ENCODE data around the gene EIF4G3. TPM values are rescaled to one million over a fixed set of nuclear protein-coding genes. Genes with fewer than 3 reads are reported as not detected.

Gene EIF4G3
- total RNA-seq, 4 donors from 2014 or later: 28.3 to 55.5 (median 35.5) TPM

DNA sequence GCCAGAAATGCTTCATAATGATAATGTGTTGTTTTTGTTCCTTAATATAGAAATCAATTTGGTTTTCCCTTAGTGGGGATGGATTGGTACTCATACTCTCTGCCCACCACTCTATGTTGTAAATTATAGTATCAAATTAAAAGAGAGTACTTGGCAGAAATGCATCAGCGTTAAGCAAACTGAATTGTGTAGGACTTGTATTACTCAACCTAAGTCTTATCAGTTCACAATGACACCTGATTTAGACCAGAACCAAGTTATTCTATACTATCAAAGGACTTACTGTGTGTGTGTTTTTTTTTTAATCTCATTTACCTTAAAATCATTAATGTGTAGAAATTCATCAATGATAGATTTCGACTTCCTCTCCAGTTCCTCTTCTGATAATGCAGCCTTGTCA, 327.6 kb downstream of the EIF4G3 start:
- TF ChIP-seq CTCF (IDR thresholded peaks at IDR 0.05): no peak
- no peak for TF ChIP-seq POLR2A (IDR thresholded peaks at IDR 0.05)
- 88 to 90% methylated on average over 2 of the region's 2 CpGs for WGBS, 2 donors
- Histone ChIP-seq H3K36me3 (peaks cover 0 to 96% (median 14%) of the 10 kb centered on the region in 3 donors), H3K4me1 (peaks cover 0 to 9% (median 0%) of the 10 kb centered on the region in 3 donors), H3K27me3 (no peaks in the 10 kb centered on the region), H3K27ac (no peak overlapping the region), H3K4me3 (no peak overlapping the region), H3K9me3 (no peaks in the 10 kb centered on the region)
- DNase-seq: no peak
- intact Hi-C loops (cut with DNase I): no loop called here

DNA sequence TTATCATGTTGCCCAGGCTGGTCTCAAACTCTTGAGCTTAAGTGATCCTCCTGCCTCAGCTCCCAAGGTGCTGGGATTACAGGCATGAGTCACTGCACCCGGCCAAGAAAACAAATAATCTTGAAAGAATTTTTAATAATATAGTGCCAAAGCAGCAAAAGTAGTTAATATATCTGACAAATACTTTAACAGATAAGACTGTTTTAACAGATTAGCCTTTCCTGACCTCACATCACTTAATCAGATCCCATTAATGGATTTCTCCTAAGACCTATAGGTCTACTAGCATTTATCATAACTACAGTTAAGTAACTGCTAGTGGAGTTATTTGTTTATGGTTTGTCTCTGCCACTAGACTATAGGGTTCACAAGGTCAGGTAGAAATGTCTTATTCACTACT, 328.5 kb downstream of the EIF4G3 start:
- TF ChIP-seq CTCF (IDR thresholded peaks at IDR 0.05): no peak
- TF ChIP-seq POLR2A (IDR thresholded peaks at IDR 0.05): no peak
- no peak overlapping the region for H3K4me3 ChIP-seq
- no peaks in the 10 kb centered on the region for H3K9me3 ChIP-seq
- DNase-seq: no peak
- H3K27ac ChIP-seq: no peak overlapping the region
- 21 to 50% methylated on average over 1 of the region's 1 CpG for WGBS, 2 donors
- H3K27me3 ChIP-seq: no peaks in the 10 kb centered on the region
- peaks cover 0 to 9% (median 0%) of the 10 kb centered on the region in 3 donors for H3K4me1 ChIP-seq
- intact Hi-C loops (cut with DNase I): no loop called here
- H3K36me3 ChIP-seq: peaks cover 0 to 96% (median 8%) of the 10 kb centered on the region in 3 donors

- H3K27ac ChIP-seq: no peak overlapping the region
- no peak for TF ChIP-seq POLR2A (IDR thresholded peaks at IDR 0.05)
- TF ChIP-seq CTCF (IDR thresholded peaks at IDR 0.05): no peak
- H3K36me3 ChIP-seq: peaks cover 0 to 96% (median 3%) of the 10 kb centered on the region in 3 donors
- WGBS, 2 donors: 30 to 56% methylated on average over 4 of the region's 4 CpGs
- DNase-seq: no peak
- no peaks in the 10 kb centered on the region for H3K9me3 ChIP-seq
- intact Hi-C loops (cut with DNase I): no loop called here
- H3K27me3 ChIP-seq: no peaks in the 10 kb centered on the region
- H3K4me1 ChIP-seq: peaks cover 0 to 9% (median 0%) of the 10 kb centered on the region in 3 donors
- no peak overlapping the region for H3K4me3 ChIP-seq
These were observed 329.1 kb downstream of the EIF4G3 start for GRCh38 chr1:20847611-20848080.

DNA sequence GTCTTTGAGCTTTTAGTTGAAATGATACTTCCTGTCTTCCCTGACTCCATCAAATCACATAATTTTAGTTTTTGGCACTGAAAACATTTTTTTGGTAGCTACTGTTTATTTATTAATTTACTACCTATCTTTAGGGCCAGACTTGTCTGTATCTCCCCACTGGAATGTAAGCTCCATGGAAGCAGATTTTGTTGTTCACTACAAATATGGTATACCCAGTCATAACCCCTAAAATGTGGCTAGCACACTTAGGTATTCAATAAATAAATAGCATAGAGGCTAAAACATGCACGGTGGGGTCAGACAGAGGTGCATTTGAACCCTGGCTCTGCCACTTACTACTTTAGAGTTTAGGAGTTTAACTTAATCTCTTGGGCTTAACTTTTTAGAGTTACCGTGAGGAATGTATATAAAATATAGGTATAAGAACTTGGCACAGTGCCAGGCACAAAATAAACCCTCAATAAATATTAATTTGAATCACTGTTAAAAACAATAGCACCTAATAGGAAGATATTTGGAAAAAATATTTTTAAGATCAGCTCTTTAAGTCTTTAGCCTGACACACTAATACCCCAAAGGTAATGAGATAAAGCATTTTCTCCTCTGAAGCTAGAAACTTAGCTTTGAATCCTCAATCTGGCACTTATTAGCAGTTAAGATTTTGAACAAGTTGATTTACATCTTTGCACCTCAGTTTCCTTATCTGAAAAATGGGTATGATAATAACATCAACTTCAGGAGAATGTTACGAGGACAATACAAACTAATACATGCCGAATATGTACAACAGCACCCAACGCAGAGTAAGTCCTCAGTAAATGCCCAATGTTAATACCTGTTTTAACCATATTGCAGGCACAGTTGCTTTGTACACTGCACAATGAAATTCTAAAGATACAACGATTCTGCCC, 330.0 kb downstream of the EIF4G3 start:
- TF ChIP-seq POLR2A (IDR thresholded peaks at IDR 0.05) (no peak), CTCF (IDR thresholded peaks at IDR 0.05) (no peak)
- H3K9me3 ChIP-seq: no peaks in the 10 kb centered on the region
- no peak overlapping the region for H3K4me3 ChIP-seq
- H3K4me1 ChIP-seq: peaks cover 0 to 9% (median 0%) of the 10 kb centered on the region in 3 donors
- intact Hi-C loops (cut with DNase I): no loop called here
- no peak overlapping the region for H3K27ac ChIP-seq
- 74 to 88% methylated on average over 6 of the region's 6 CpGs for WGBS, 2 donors
- no peak for DNase-seq
- peaks cover 0 to 89% (median 0%) of the 10 kb centered on the region in 3 donors for H3K36me3 ChIP-seq
- H3K27me3 ChIP-seq: no peaks in the 10 kb centered on the region

DNA sequence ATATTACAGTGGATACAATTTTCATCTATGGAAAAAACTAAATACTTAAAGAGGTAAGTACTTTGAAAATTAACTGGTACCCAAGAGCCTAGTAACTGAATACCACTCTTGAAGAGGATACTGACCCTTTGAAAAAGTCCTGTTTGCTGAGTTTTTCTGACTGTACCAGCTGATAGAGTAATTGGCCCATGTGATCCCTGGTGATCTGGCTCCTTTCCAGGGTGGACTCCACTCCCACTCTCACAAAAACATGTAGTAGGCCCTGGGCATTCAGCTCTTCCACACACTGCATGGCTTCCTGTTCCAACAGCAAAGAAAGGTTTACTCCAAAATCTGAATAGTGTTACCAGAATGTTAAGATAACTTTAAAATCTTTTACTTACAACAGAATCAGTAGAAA, 336.0 kb downstream of the EIF4G3 start:
- no peak overlapping the region for H3K27ac ChIP-seq
- no peak overlapping the region for H3K4me3 ChIP-seq
- no peak for DNase-seq
- no peaks in the 10 kb centered on the region for H3K4me1 ChIP-seq
- H3K36me3 ChIP-seq: peaks cover 0 to 86% (median 0%) of the 10 kb centered on the region in 3 donors
- H3K27me3 ChIP-seq: no peaks in the 10 kb centered on the region
- no peaks in the 10 kb centered on the region for H3K9me3 ChIP-seq
- no peak for TF ChIP-seq CTCF (IDR thresholded peaks at IDR 0.05)
- TF ChIP-seq POLR2A (IDR thresholded peaks at IDR 0.05): no peak
- intact Hi-C loops (cut with DNase I): no loop called here

Data from esophagus squamous epithelium (tissue), 5 donors.